SK-N-SH treated with all-trans-retinoic acid at 6 μM for 48 hours (cell line): ENCODE measurements around the gene CELA3A.
"Not testable (repeated sequence)": the region's sequence is repeated elsewhere in the genome, so short reads cannot be mapped to it uniquely, and the experiment has no call there.

ENCODE experiments used
- GLIS3 ChIP-seq: fragments of 250-450 bp; sonication (Bioruptor Pico); IDR thresholded peaks from 2 replicates; pipeline ENCODE4 v1.5.0; 2020; ENCODE audit warnings: mild to moderate bottlenecking, moderate library complexity
- OSR1 ChIP-seq: fragments of 250-450 bp; sonication (Bioruptor Pico); IDR thresholded peaks from 2 replicates; pipeline ENCODE4 v1.8.0; 2022; ENCODE audit warnings: moderate library complexity, mild to moderate bottlenecking, inconsistent platforms
- PPARA ChIP-seq: fragments of 250-450 bp; sonication (Bioruptor Pico); IDR thresholded peaks from 2 replicates; pipeline ENCODE4 v1.5.0; 2020; ENCODE audit warnings: mild to moderate bottlenecking, borderline replicate concordance
- TOX ChIP-seq: fragments of 250-450 bp; sonication (Bioruptor Pico); IDR thresholded peaks from 2 replicates; pipeline ENCODE4 v1.8.0; 2021; ENCODE audit warnings: mild to moderate bottlenecking, moderate library complexity, borderline replicate concordance
- ZFP3 ChIP-seq: fragments of 250-450 bp; sonication (Bioruptor Pico); IDR thresholded peaks from 2 replicates; pipeline ENCODE4 v1.5.0; 2020; ENCODE audit warnings: mild to moderate bottlenecking, moderate library complexity
- ZFP30 ChIP-seq: fragments of 450-650 bp; formaldehyde crosslinking; IDR thresholded peaks from 2 replicates; pipeline ENCODE4 v1.5.0; 2022; ENCODE audit warnings: mild to moderate bottlenecking, moderate library complexity
- ZNF70 ChIP-seq: fragments of 450-650 bp; formaldehyde crosslinking; IDR thresholded peaks from 2 replicates; pipeline ENCODE4 v1.5.0; 2020; ENCODE audit warnings: mild to moderate bottlenecking, moderate library complexity
- TF ChIP-seq, protein P1 (sequence below): fragments of 250-450 bp; sonication (Bioruptor Pico); IDR thresholded peaks from 2 replicates; pipeline ENCODE4 v1.8.0; 2021; ENCODE audit warnings: low read depth, mild to moderate bottlenecking, moderate library complexity, borderline replicate concordance
- TF ChIP-seq, protein P2 (sequence below): fragments of 250-450 bp; sonication (Bioruptor Pico); IDR thresholded peaks from 2 replicates; pipeline ENCODE4 v1.8.0; 2020; ENCODE audit warnings: mild to moderate bottlenecking, moderate library complexity, borderline replicate concordance
- TF ChIP-seq, protein P3 (sequence below): fragments of 250-450 bp; sonication (Bioruptor Pico); IDR thresholded peaks from 2 replicates; pipeline ENCODE4 v1.5.1; 2021; ENCODE audit warnings: mild to moderate bottlenecking, moderate library complexity

DNA sequence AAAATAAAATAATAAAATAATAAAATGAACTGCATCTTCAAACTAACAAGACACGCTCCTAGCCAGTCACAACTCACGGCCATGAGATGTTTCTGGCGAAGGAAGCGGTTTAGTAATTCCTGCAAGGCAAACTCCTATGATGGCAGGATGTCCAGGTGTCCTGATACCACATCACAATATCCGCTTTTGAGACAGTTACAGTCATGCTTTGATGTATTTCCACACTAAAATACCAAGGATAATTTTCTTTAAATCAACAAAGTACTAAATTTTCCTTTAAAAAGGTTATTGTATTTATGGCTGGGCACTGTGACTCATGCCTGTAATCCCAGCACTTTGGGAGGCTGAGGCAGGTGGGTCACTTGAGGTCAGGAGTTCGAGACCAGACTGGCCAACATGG, 34.2 kb upstream of the CELA3A start:
- not testable (repeated sequence) for TF ChIP-seq ZNF70 (CRISPR knock-in tag); ZFP30 (CRISPR knock-in tag); OSR1; ZFP3 (CRISPR knock-in tag); PPARA (CRISPR knock-in tag); GLIS3 (CRISPR knock-in tag); TOX (CRISPR knock-in tag)
- TF ChIP-seq, protein P1, sequence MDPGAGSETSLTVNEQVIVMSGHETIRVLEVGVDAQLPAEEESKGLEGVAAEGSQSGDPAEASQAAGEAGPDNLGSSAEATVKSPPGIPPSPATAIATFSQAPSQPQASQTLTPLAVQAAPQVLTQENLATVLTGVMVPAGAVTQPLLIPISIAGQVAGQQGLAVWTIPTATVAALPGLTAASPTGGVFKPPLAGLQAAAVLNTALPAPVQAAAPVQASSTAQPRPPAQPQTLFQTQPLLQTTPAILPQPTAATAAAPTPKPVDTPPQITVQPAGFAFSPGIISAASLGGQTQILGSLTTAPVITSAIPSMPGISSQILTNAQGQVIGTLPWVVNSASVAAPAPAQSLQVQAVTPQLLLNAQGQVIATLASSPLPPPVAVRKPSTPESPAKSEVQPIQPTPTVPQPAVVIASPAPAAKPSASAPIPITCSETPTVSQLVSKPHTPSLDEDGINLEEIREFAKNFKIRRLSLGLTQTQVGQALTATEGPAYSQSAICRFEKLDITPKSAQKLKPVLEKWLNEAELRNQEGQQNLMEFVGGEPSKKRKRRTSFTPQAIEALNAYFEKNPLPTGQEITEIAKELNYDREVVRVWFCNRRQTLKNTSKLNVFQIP (CRISPR knock-in tag) = not testable (repeated sequence)
- TF ChIP-seq, protein P2, sequence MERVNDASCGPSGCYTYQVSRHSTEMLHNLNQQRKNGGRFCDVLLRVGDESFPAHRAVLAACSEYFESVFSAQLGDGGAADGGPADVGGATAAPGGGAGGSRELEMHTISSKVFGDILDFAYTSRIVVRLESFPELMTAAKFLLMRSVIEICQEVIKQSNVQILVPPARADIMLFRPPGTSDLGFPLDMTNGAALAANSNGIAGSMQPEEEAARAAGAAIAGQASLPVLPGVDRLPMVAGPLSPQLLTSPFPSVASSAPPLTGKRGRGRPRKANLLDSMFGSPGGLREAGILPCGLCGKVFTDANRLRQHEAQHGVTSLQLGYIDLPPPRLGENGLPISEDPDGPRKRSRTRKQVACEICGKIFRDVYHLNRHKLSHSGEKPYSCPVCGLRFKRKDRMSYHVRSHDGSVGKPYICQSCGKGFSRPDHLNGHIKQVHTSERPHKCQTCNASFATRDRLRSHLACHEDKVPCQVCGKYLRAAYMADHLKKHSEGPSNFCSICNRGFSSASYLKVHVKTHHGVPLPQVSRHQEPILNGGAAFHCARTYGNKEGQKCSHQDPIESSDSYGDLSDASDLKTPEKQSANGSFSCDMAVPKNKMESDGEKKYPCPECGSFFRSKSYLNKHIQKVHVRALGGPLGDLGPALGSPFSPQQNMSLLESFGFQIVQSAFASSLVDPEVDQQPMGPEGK (CRISPR knock-in tag) = not testable (repeated sequence)
- TF ChIP-seq, protein P3, sequence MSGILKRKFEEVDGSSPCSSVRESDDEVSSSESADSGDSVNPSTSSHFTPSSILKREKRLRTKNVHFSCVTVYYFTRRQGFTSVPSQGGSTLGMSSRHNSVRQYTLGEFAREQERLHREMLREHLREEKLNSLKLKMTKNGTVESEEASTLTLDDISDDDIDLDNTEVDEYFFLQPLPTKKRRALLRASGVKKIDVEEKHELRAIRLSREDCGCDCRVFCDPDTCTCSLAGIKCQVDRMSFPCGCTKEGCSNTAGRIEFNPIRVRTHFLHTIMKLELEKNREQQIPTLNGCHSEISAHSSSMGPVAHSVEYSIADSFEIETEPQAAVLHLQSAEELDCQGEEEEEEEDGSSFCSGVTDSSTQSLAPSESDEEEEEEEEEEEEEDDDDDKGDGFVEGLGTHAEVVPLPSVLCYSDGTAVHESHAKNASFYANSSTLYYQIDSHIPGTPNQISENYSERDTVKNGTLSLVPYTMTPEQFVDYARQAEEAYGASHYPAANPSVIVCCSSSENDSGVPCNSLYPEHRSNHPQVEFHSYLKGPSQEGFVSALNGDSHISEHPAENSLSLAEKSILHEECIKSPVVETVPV = not testable (repeated sequence)
